MM.1S (cell line): ENCODE measurements around the gene DNTTIP2.
"Not testable (repeated sequence)": the region's sequence is repeated elsewhere in the genome, so short reads cannot be mapped to it uniquely, and the experiment has no call there.

Experiments
- DNase-seq: peaks from one replicate; pipeline ENCODE4 v3.0.0-alpha.2; 2015
- H2AFZ ChIP-seq: fragments of 300-600 bp; sonication (generic); 2 replicates; pipeline ENCODE4 v1.6.0; 2016; ENCODE audit warnings: antibody characterized with exemption, low read length
- H3F3A ChIP-seq: fragments of 300-600 bp; sonication (generic); 2 replicates; pipeline ENCODE4 v1.6.1; 2016; ENCODE audit warnings: mild to moderate bottlenecking, antibody characterized with exemption, low read length, moderate library complexity, mixed read lengths; ENCODE audit not compliant: insufficient read depth
- H3K27ac ChIP-seq: fragments of 300-600 bp; sonication (generic); 2 replicates; pipeline ENCODE4 v1.5.1; 2016; ENCODE audit warnings: mild to moderate bottlenecking, low read length
- H3K27me3 ChIP-seq: fragments of 300-600 bp; sonication (generic); replicated peaks from 2 replicates; pipeline ENCODE4 v1.6.0; 2016; ENCODE audit warnings: low read length; ENCODE audit not compliant: insufficient read depth
- H3K36me3 ChIP-seq: fragments of 300-600 bp; sonication (generic); replicated peaks from 2 replicates; pipeline ENCODE4 v1.6.1; 2016; ENCODE audit warnings: mild to moderate bottlenecking, low read length, mixed read lengths; ENCODE audit not compliant: insufficient read depth
- H3K4me1 ChIP-seq: fragments of 300-600 bp; sonication (generic); 2 replicates; pipeline ENCODE4 v1.6.1; 2016; ENCODE audit warnings: low read length, mixed read lengths
- H3K4me2 ChIP-seq: fragments of 300-600 bp; sonication (generic); 2 replicates; pipeline ENCODE4 v1.6.0; 2016; ENCODE audit warnings: low read depth, low read length
- H3K4me3 ChIP-seq: fragments of 300-600 bp; sonication (generic); 2 replicates; pipeline ENCODE4 v1.5.1; 2016; ENCODE audit warnings: low read length, mixed read lengths
- H3K79me2 ChIP-seq: fragments of 300-600 bp; sonication (generic); 2 replicates; pipeline ENCODE4 v1.6.1; 2016; ENCODE audit warnings: mixed run types, low read length, mixed read lengths
- H3K9ac ChIP-seq: fragments of 300-600 bp; sonication (generic); 2 replicates; pipeline ENCODE4 v1.6.1; 2016; ENCODE audit warnings: low read length, mixed read lengths
- H3K9me2 ChIP-seq: fragments of 300-600 bp; sonication (generic); replicated peaks from 2 replicates; pipeline ENCODE4 v1.6.1; 2016; ENCODE audit warnings: mild to moderate bottlenecking, low read length, mixed read lengths; ENCODE audit not compliant: insufficient read depth
- H3K9me3 ChIP-seq: fragments of 300-600 bp; sonication (generic); replicated peaks from 2 replicates; pipeline ENCODE4 v1.6.1; 2016; ENCODE audit warnings: mild to moderate bottlenecking, low read length, mixed read lengths; ENCODE audit not compliant: insufficient read depth
- H4K20me1 ChIP-seq: fragments of 300-600 bp; sonication (generic); 2 replicates; pipeline ENCODE4 v1.6.1; 2016; ENCODE audit warnings: mild to moderate bottlenecking, low read length, moderate library complexity, mixed read lengths; ENCODE audit not compliant: insufficient read depth
- EZH2 ChIP-seq: fragments of 300-600 bp; sonication (generic); optimal IDR thresholded peaks from 2 replicates; pipeline ENCODE3; 2017; ENCODE audit warnings: low read depth, mild to moderate bottlenecking, antibody characterized with exemption, low read length, mixed read lengths
- EZH2phosphoT487 ChIP-seq: fragments of 300-600 bp; sonication (generic); IDR thresholded peaks from 2 replicates; pipeline ENCODE4 v1.6.1; 2018; ENCODE audit warnings: antibody characterized with exemption, low read length
- TF ChIP-seq, protein P1 (sequence below): fragments of 300-600 bp; sonication (generic); IDR thresholded peaks from 2 replicates; pipeline ENCODE4 v1.5.1; 2016; ENCODE audit warnings: antibody characterized with exemption, low read length, mixed read lengths

Gene DNTTIP2

DNA sequence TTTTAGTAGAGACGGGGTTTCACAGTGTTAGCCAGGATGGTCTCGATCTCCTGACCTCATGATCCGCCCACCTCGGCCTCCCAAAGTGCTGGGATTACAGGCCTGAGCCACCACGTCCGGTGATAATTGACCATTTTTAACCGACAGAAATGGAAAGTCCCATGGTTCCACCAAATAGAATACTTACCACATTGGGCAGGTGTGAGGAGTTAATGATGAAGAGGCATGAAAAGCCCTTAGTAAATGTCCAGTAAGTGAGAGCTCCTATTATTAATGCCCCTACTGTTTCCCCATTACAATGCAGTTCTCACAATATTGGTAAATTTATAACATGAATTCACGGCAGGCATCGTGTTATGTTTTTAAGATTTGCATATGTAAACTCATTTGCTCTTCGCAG, 38.3 kb upstream of the DNTTIP2 start:
- Histone ChIP-seq H3F3A (no peaks in the 10 kb centered on the region), H3K9ac (no peak overlapping the region), H2AFZ (no peak overlapping the region), H3K9me3 (no peaks in the 10 kb centered on the region), H3K4me2 (no peak overlapping the region), H3K27me3 (no peaks in the 10 kb centered on the region), H4K20me1 (no peaks in the 10 kb centered on the region), H3K4me3 (no peak overlapping the region), H3K27ac (no peak overlapping the region), H3K4me1 (no peaks in the 10 kb centered on the region), H3K9me2 (no peaks in the 10 kb centered on the region), H3K36me3 (no peaks in the 10 kb centered on the region), H3K79me2 (no peaks in the 10 kb centered on the region)
- no peak for DNase-seq
- no peak for TF ChIP-seq EZH2phosphoT487
- TF ChIP-seq, protein P1, sequence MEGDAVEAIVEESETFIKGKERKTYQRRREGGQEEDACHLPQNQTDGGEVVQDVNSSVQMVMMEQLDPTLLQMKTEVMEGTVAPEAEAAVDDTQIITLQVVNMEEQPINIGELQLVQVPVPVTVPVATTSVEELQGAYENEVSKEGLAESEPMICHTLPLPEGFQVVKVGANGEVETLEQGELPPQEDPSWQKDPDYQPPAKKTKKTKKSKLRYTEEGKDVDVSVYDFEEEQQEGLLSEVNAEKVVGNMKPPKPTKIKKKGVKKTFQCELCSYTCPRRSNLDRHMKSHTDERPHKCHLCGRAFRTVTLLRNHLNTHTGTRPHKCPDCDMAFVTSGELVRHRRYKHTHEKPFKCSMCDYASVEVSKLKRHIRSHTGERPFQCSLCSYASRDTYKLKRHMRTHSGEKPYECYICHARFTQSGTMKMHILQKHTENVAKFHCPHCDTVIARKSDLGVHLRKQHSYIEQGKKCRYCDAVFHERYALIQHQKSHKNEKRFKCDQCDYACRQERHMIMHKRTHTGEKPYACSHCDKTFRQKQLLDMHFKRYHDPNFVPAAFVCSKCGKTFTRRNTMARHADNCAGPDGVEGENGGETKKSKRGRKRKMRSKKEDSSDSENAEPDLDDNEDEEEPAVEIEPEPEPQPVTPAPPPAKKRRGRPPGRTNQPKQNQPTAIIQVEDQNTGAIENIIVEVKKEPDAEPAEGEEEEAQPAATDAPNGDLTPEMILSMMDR: no peak
- TF ChIP-seq EZH2: no peak

DNA sequence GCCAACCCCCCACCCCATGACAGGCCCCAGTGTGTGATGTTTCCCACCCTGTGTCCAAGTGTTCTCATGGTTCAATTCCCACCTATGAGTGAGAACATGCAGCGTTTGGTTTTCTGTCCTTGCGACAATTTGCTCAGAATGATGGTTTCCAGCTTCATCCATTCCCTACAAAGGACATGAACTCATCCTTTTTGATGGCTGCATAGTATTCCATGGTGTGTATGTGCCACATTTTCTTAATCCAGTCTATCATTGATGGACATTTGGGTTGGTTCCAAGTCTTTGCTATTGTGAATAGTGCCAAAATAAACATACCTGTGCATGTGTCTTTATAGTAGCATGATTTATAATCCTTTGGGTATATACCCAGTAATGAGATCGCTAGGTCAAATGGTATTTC, 31.9 kb upstream of the DNTTIP2 start:
- not testable (repeated sequence) for H3K4me2 ChIP-seq, H3K4me1 ChIP-seq, H3K27ac ChIP-seq, H3K36me3 ChIP-seq, H4K20me1 ChIP-seq, H2AFZ ChIP-seq, H3K9me3 ChIP-seq, H3K9me2 ChIP-seq, H3K4me3 ChIP-seq, DNase-seq, H3K27me3 ChIP-seq, H3K9ac ChIP-seq, H3F3A ChIP-seq
- H3K79me2 ChIP-seq: peaks cover 19% of the 10 kb centered on the region

DNA sequence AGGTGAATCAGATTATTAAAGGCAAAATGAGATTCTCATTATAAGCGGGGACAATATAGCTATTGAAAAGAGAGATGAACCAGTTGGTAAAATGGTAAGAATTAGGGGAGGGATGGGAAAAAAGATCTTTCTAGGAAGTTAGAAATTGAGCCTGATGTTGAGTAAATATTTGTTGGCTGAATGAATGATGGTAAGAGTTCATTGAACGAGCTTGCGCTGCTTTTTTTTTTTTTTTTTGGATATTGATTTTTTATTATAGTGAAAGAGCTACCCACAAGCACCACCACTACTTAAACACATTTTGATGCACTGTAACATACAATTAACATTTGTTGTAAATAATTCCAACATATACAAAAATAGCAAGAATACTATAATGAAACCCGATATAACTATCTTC, 31.3 kb upstream of the DNTTIP2 start:
- no peak for DNase-seq
- peak overlapping the region; percentile 33; the same call in 1 of the 2 replicates for H3K4me2 ChIP-seq
- H3K9ac ChIP-seq: no peak overlapping the region
- H2AFZ ChIP-seq: no peak overlapping the region
- H3K27ac ChIP-seq: no peak overlapping the region
- no peaks in the 10 kb centered on the region for H3K27me3 ChIP-seq
- no peaks in the 10 kb centered on the region for H3K9me3 ChIP-seq
- H3K79me2 ChIP-seq: peaks cover 22% of the 10 kb centered on the region
- TF ChIP-seq, protein P1: no peak
- no peak for TF ChIP-seq EZH2
- TF ChIP-seq EZH2phosphoT487: no peak
- no peaks in the 10 kb centered on the region for H4K20me1 ChIP-seq
- H3K4me1 ChIP-seq: no peaks in the 10 kb centered on the region
- no peaks in the 10 kb centered on the region for H3F3A ChIP-seq
- H3K36me3 ChIP-seq: no peaks in the 10 kb centered on the region
- no peak overlapping the region for H3K4me3 ChIP-seq
- no peaks in the 10 kb centered on the region for H3K9me2 ChIP-seq

DNA sequence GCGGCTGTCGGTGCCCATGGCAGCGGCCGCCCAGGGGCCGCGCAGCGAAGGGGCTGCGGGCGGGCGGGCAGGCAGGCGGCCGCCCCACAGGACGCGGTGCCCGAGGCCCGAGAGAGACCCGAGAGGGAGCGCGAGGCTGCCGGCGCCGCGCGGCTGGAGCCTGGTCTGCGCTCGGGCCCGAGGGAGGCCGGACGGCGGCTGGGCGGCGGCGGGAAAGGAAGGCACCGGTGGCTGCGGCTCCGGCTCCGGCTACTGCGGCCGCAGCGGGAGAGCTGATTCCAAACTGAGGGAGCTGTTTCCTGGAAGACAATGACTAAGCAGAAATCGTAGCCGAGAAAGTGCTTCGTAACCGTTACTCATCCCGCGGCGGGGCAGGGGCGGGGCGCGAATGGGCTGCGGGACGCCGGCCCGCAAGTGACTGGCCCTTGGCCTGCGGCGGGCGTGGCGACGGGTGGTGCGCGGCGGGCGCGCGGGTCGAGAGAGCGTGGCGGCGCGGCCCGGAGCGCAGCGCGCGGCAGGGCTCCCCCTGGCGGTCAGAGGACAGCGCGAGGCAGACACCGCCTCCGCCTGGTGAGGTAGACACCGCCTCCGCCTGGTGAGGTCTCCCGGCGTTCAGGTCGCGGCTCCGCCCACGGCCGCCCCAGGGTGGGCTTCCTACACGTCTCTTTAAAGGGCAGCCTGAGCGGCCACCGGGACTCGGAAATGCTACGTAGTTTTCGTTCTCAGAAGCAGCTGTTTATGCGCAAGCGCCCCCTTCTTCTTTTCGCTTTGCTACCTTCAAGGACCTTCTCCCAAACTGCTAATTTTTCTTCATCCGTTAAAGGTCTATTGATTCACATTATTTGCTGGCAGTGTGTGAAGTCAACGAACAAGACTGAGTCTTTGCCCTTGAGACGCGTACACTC, 30.4 kb upstream of the DNTTIP2 start, which contains the start of gene GCLM:
Gene GCLM, minus strand, starts transcription at position 285 of the 905 bp plus-strand sequence. Its CDS starts 267 bp downstream, at position 18.
- peak within 1 kb of the TSS; percentile 39; the same call in 1 of the 2 replicates for H3K27ac ChIP-seq
- no peaks in the 10 kb centered on the region for H3K4me1 ChIP-seq
- H3F3A ChIP-seq: no peaks in the 10 kb centered on the region; the same call in 1 of the 2 replicates
- H3K9me2 ChIP-seq: no peaks in the 10 kb centered on the region
- H3K9ac ChIP-seq: peak within 1 kb of the TSS; percentile 50; the same call in 1 of the 2 replicates
- H3K36me3 ChIP-seq: no peaks in the 10 kb centered on the region
- DNase-seq: peak; percentile 72
- H3K4me2 ChIP-seq: peak within 1 kb of the TSS; percentile 68
- H3K79me2 ChIP-seq: peaks cover 25% of the 10 kb centered on the region
- H4K20me1 ChIP-seq: no peaks in the 10 kb centered on the region
- no peaks in the 10 kb centered on the region for H3K9me3 ChIP-seq
- H2AFZ ChIP-seq: peak within 1 kb of the TSS; percentile 74
- no peaks in the 10 kb centered on the region for H3K27me3 ChIP-seq
- TF ChIP-seq, protein P1: peak; percentile 45
- no peak for TF ChIP-seq EZH2phosphoT487
- H3K4me3 ChIP-seq: peak within 1 kb of the TSS; percentile 63
